HG03575 (cell line): ENCODE results near the gene SLC22A14.
"Not testable (repeated sequence)": the region's sequence is repeated elsewhere in the genome, so short reads cannot be mapped to it uniquely, and the experiment has no call there.

ENCODE experiments used
- ATAC-seq: cut with Tn5 transposase; IDR thresholded peaks from one replicate; pipeline ENCODE4 v1.9.1; 2021; ENCODE audit not compliant: unreplicated experiment, insufficient number of reproducible peaks, low FRiP score; ENCODE audit errors: extremely low read depth

Gene SLC22A14

DNA sequence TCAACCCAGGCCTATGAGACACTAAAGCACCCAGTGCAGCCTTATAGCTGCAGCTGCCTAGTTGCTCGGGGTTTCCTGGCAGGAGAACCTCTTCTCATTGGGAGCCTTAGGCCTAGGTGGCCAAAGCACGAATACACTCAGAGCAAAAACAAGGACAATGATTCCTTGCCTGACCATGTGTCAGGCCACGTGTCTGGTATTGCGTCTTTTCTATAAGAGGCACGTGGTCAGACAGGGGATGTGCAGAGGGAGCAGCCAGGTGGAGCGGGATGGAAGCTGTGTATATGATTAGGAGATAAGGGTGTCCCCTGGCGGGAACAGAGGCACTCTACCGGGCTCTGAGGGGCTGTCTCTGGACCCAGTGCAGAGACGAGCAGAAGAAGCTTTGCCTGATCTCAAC lies 26.4 kb downstream of the SLC22A14 start:
- no peak for ATAC-seq

DNA sequence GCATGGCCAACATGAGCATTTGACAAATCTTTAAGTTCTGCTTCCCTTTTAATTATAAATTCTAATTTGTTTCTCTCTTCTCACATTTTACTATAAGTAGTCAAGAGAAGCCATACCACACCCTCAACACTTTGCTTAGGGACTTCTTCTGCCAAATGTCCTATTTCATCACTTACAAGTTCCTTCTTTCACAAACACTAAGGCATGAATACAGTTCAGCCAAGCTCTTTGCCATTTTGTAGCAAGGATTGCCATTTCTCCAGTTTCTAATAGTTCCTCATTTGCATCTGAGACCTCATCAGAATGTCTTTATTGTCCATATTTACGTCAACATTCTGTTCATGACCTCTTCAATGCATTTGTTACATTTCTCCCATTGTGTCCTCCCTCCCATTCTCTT lies 29.4 kb downstream of the SLC22A14 start:
- ATAC-seq: no peak

DNA sequence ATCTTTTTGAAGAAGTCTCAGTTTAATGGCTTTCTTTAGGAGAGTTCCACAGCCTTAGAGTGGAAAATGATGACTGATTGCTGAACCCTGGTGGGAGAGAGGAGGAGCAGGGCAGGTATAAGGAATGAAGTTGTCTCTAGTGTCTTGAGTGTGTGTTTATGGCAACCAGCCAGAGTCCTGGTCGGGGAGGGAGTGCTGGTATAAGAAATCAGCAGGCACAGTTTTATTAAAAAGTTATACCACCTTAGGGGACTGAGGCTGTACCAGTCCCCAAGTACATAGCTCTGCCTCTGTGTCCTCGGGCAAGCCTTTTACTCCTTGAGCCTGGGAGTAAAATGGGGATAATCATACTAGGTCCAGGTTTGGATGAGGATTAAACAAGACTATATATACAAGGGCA lies 29.8 kb downstream of the SLC22A14 start:
- no peak for ATAC-seq

DNA sequence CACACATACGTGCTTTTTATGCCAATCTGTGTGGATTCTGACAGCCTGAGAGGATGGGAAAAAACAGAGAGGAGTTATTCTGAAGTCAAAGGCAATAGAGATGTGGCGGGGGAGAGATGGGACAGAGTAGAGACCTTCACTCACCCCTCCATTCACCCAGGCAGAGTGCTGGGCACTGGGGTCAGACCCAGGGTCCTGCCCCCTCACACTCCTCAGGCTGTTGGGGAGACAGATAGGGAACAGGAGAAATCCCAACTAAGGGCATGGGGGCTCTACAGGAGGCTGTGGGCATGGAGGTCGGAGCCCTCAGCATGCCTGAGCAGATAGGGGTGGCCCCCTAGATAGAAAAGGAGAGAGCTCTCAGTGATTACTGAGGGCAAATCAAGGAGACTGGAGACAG lies 30.3 kb downstream of the SLC22A14 start:
- ATAC-seq: no peak

DNA sequence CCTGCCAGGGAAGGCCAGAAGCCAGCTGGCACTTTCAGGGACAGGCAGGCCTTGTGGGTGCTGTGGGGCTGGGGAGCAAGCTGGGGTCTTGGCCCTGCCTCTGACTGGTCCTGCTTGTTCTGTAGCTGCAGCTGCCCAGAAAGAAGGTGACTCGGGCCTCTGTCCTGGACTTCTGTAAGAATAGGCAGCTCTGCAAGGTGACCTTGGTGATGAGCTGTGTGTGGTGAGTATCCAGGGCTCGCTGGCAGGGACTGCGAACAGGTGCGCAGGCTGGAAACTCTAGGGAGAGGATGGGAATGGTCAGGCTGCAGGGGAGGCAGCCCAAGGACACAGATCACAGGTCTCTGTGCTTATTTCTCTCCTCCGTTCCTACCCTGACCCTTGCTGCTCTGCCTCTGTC lies 31.2 kb downstream of the SLC22A14 start:
- no peak for ATAC-seq

DNA sequence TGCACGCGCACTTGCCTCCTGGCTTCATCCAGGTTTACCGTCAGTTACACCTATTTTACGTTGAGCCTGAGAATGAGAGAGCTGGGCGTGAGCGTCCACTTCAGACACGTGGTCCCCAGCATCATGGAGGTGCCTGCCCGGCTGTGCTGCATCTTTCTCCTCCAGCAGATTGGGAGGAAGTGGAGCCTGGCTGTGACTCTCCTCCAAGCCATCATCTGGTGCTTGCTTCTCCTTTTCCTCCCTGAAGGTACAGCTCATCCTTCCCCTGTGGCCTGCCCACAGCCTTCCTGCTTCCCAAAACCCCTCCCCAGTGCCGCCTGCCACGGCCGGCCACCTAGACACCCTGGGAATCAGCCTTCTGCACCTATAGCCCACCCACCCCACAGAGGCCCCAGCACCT lies 31.6 kb downstream of the SLC22A14 start:
- ATAC-seq: no peak

DNA sequence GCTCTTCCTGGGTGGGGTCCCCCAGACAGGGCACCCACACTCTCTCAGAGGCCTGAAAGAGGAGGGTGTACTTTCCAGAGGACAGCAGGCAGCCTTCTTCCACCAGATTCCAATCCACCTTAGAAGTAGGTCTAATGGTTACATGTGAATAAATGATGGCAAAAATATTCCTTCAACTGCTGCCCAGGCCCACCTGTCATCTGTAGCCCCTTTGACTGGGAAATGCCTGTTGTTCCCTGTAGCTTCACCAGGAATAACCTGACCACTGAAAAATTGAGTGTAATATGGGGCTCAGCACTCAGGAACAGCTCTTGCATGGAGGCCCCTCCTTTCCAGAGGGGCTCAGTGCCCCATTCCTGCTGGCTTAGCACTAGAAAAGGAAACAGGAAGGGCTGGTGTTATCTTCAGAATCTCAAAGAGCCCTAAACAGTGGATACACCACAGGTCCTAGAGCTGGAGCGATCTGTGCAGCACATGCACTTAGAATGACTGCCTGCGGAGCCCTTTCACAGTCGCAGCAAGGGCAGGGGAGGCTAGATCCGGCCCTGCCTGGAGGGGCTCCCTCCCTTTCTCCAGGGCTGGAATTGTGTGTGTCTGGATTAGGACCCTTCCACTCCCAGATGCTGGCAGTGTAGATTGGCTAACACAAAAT lies 32.1 kb downstream of the SLC22A14 start:
- no peak for ATAC-seq

DNA sequence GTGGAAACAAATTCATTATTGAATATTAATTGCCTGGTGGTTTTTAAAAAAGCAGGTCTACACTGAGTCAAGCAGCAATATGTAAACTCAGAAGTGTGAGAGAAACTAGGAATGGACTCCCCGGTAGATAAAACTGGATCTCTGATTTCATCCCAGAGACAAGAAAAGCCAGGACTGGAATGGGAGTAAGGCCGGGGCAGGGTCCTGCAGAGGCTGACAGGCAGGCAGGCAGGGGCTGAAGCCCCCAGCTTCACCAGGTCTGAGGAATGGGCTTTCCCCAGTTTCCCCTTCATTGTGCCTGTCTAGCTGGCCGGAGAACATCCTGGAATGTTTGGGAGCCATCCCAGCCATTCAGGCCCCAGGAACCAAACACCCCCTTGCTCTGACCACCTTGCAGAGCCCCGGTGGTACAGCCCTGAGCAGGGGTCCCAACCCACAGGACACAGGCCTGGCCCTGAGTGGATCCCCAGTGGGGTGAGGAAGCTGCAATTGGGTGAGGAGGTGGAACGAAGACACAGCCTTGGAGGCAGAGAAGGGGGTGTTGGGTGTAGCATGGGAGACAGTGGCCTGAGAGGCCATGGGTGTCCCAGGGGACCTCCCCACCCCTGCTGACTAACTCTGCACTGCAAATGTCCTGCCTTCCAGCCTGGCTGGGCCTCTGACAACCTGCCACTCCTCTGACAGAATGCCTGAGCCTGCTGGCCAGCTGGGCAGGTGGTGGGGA lies 32.8 kb downstream of the SLC22A14 start:
- ATAC-seq: no peak

DNA sequence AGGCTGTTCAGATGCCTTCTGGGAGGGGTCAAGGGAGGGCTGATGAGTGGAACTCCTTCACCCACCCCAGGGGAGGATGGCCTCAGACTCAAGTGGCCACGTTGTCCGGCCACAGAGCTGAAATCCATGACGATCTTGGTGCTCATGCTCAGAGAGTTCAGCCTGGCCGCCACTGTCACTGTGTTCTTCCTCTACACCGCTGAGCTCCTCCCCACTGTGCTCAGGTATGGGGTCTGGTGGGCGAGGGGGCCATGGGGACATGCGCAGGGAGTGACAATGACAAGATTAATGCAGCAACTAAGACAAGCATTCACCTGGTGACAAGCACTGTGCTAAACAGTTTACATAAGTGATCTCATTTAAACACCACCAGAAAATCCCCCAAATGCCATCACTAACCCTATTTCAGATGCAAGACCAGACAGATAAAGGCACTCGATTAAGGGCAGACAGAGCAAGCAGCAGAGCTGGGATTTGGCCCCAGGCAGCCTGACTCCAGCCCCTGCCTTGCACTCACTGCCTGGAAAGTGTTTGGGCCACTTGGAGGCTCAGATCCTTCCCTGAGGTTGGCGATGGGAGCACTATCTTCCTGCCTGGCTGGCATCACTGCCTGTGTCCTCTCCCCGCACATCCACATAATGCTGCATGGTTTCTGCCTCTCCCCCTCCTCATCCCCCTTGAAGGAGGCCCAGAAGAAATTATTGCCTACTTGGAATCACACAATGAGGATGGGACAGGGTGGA lies 33.6 kb downstream of the SLC22A14 start:
- no peak for ATAC-seq

DNA sequence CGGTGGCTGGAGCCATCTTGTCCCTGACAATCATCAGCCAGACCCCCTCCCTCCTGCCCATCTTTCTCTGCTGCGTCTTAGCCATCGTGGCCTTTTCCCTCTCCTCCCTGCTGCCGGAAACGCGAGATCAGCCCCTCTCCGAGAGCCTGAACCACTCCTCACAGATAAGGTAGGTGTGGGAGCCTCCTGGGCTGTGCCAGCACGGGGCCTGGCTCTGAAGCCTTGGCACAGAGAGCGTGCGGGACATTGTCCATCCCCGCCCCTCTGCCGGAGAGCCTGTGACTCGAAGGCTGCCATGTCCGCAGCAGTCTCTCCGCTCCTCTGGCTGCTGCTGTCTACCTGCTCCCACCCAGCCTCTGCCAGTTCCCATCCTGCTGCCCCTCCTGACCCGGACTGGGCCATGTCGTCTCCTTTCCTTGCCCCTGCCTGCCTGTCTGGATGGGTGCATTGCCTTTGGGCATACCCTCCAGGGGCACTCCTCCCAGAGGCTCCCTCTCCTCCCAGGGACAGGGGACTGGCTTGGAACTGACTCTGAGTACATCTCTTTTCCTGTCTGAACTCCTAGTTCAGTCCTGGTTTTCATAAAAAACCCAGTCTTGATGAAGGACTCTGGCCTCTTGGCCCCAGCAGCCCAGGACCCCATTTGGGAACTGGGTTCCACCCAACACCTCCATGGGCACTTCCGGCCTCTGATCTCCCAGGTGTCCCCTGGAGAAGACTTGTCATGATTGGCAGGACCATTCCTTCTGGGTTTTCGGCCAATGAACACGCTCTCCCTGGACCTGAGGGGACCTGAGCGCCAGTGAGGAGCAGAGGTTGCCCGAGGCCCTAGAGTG lies 34.5 kb downstream of the SLC22A14 start:
- no peak for ATAC-seq

DNA sequence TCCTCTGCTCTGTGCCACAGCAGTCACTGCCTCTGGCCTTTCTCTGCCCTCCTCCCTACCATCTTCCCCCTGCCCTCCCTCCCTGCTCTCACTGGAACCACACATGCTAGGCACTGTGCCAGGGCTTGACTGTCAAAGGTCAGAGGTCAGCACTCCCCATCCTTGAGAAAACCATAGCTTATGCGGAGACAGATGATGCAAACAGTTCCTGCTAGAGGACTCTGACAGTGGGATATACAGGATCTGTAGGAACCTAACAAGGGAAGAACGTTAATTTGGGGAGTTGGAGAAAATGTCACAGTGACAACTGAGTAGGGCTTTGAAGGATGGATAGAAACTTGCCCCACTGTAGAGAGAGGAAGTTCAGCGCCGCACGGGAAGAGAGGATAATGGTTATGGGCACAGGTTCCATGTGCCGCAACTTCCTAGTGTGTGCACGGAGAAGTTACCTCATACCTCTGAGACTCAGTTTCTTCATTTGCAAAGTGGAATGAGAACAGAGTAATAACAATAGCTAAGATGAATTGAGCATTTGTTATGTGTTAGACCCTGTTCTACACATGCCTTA lies 35.2 kb downstream of the SLC22A14 start:
- no peak for ATAC-seq

DNA sequence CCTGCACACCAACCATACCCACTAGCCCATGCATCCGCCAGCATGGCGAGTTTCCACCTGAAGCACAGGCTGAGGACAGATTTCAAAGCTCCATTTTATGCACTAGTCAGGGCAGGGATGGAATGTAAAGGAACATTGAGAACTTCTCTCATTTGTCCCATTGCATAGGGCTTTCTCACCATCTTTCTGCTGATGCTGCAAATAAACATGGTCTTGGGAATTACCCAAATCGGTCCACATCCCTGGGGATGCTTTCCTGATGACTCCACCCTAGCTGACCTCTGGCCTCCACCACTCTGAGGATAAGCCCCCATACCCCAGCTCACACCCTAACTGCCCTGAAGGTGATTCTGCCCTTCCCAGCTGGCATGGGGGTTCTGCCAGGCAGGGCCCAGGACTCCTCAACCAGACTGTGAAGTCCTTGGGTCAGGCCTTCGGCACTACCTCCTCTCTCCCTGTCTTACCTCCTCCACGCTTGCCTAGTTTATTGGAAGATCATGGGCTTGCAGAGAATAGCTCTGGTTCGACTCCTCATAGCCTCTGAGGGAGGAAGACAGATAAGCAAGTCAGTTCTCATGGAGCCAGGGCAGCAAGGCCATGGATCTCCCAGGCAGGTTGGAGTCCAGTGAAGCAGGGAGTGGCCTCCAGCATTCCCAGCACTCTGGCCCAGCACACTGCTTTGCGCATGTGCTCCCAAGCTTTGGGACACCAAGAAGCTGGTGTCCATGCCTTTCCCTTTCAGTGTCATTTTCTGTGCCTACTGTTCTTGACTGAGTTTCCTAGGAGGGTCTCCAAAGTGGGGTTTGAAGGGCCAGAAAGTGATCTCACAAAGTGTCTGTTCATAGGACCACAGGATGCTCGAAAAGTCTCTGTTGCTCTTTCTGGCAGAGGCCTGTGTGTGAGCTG lies 36.9 kb downstream of the SLC22A14 start:
- no peak for ATAC-seq

DNA sequence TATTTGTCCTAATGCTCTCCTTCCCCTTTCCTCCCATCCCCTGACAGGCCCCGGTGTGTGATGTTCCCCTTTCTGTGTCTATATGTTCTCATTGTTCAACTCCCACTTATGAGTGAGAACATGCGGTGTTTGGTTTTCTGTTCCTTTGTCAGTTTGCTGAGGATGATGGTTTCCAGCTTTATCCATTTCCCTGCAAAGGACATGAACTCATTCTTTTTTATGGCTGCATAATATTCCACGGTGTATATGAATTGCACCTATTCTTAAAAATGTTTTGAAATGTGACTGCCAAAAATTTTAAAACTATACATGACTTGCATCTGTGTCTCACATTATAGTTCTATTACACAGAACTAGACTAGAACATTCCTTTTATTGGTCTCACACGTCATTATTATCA lies 38.5 kb downstream of the SLC22A14 start:
- ATAC-seq: not testable (repeated sequence)

DNA sequence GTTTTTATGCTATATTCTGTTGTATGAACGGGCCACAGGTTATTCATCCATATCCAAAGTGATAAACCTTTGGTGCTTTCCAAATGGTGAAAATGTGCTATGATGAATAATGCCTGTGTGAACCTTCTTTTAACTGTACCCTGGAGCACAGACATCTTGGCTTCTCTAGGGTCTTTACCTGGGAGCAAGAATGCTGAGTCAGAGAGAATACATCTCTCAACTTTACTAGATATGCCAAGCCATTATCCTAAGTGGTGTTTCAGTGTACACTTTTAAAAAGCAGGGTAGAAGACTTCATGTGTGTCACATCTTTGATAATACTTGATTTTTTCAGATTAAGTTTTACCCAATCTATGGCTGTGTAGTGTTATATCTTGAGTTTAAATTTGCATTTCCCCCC lies 41.0 kb downstream of the SLC22A14 start:
- ATAC-seq: no peak

DNA sequence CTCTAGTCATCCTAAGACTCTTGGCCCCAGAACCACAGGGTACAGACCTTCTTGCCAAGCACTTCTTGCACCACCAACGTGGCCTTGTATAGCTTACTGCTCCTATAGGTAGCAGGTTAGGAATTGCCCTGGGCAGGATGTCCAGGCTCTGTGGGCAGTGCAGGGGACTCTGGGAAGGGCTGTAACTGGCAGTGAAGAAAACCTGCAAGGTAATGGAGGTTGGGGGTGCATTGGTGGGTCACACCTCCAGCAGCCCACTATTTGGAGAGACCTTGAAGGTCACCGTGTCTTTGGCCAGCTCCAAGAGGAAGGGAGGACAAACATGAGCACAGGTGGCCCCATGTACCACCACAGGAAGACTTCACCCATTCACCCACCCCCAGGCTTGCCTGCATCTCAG lies 43.2 kb downstream of the SLC22A14 start:
- no peak for ATAC-seq

DNA sequence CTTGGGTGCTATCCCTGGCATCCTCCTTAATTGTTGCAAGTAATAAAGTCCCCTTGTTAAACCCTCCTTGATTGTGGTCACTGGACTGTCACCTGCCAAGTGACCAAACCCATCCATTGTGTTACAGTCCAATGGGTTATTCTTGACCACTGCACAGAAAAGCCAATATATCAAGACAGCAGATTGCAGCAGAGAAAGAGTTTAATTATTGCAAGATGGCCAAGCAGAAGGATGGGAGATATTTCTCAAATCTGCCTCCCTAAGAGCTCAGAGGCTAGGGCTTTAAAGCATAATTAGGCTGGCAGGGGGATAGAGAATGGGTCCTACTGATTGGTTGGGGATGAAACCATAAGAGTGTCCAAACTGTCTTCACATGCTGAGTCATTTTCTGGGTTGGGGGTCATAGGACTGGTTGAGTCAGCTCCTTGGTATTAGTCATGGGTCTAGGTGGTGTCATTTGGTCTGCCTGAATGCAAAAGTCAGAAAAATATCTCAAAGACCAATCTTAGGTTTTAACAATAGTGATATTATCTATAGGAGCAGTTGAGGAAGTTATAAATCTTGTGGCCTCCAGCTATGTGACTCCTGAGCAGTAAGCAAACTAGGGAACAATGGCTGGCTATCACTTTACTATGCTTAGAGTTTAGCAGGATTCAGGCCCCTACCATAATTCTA lies 45.4 kb downstream of the SLC22A14 start:
- ATAC-seq: no peak

DNA sequence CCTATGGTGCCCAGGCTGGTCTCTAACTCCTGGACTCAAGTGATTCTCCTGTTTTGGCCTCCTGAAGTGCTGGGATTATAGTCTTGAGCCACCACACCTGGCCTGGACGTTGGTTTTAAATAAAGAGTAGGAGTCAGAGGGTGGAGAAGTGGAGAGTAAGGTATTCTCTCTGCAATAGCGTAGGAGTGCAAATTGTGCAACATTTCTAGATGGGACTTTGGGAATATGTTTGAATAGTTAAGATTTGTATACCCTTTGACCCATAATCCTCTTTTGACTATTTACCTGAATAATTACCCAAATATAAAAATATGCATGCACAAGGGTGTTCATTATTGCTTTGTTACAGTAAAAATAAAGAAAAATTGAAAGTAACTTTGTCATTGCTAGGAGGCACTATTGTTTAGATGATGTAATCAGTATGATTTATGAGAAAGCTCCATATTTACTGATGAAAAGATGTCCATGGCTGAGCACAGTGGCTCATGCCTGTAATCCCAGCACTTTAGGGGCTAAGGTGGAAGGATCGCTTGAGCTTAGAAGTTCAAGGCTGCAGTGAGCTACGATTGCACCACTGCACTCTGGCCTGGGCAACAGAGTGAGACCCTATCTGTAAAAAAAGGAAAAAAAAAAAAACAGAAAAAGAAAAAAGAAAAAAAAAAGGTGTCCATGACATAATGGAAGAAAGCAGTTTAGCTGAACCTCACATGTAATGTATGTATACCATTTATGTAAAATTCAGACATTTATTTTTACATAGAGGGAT lies 49.3 kb downstream of the SLC22A14 start:
- no peak for ATAC-seq
